Cardiac muscle cell (in vitro differentiated cells and primary cell): ENCODE data around the gene CHRNB4. TPM values are rescaled to one million over a fixed set of nuclear protein-coding genes. Genes with fewer than 3 reads are reported as not detected.
A peak's percentile ranks its signal among the peaks of the same experiment; 100 is the strongest.

Source experiments
- DNase-seq, 2 donors: peaks; one replicate each; pipeline versions ENCODE4 v3.0.0 to v3.0.0-alpha.2; 2010 to 2017; ENCODE audit warnings: low read depth in 1 of 2, low spot score in 1 of 2
- H3K27ac ChIP-seq: fragments of 200-600 bp; sonication (generic); 2 replicates; pipeline ENCODE4 v1.5.1; 2016
- H3K27me3 ChIP-seq: fragments of 200-600 bp; sonication (generic); 2 replicates; pipeline ENCODE4 v1.6.0; 2016; ENCODE audit warnings: control low read depth
- H3K36me3 ChIP-seq: fragments of 200-600 bp; sonication (generic); 2 replicates; pipeline ENCODE4 v1.5.1; 2016; ENCODE audit warnings: control low read depth
- H3K4me1 ChIP-seq: fragments of 200-600 bp; sonication (generic); 2 replicates; pipeline ENCODE4 v1.8.1; 2017; ENCODE audit warnings: low read depth, mild to moderate bottlenecking, mixed run types
- H3K4me3 ChIP-seq: fragments of 200-600 bp; sonication (generic); 2 replicates; pipeline ENCODE4 v1.5.1; 2016; ENCODE audit warnings: mild to moderate bottlenecking
- H3K9me3 ChIP-seq: fragments of 200-600 bp; sonication (generic); 2 replicates; pipeline ENCODE4 v1.5.1; 2017; ENCODE audit warnings: low read depth, mild to moderate bottlenecking, control low read depth
- CTCF ChIP-seq: IDR thresholded peaks from 2 replicates; pipeline ENCODE4 v1.5.1; 2012; ENCODE audit warnings: low read depth, mild to moderate bottlenecking, low read length
- polyA plus RNA-seq: library from polyadenylated mRNA; unstranded; fragments of >200 nt; fragmentation: Nextera tagmentation; extraction: Ambion mirVana; gene quantifications from 2 replicates; pipeline ENCODE4 v1.2.1, GENCODE V29; 2016
- total RNA-seq: library from RNA; depleted of rRNA; stranded (reverse); fragments of >200 nt; gene quantifications from 2 replicates; pipeline ENCODE4 v1.2.3, GENCODE V29; 2016

CHRNB4 gene
- total and polyA plus RNA-seq, 2 experiments from 2014 or later = 0.57 TPM; not detected in 1

- no peak for TF ChIP-seq CTCF
- Histone ChIP-seq H3K27me3 (no peaks in the 10 kb centered on the region), H3K4me1 (peaks cover 5% of the 10 kb centered on the region), H3K9me3 (no peaks in the 10 kb centered on the region), H3K36me3 (no peaks in the 10 kb centered on the region), H3K27ac (no peak overlapping the region), H3K4me3 (no peak overlapping the region)
- no peak for DNase-seq
Observed at GRCh38 chr15:78641749-78642275, 802 bp upstream of the CHRNB4 start.

- Histone ChIP-seq H3K27me3 (no peaks in the 10 kb centered on the region), H3K27ac (no peak overlapping the region), H3K36me3 (no peaks in the 10 kb centered on the region), H3K4me3 (peak overlapping the region; percentile 54), H3K9me3 (no peaks in the 10 kb centered on the region), H3K4me1 (peaks cover 5% of the 10 kb centered on the region)
- peak in 1 of 2 donors; percentile 13 for DNase-seq
- TF ChIP-seq CTCF = no peak
Observed at GRCh38 chr15:78640527-78641101, 396 bp downstream of the CHRNB4 start.

- Histone ChIP-seq H3K27me3 (no peaks in the 10 kb centered on the region), H3K36me3 (no peaks in the 10 kb centered on the region), H3K27ac (no peak overlapping the region), H3K9me3 (no peaks in the 10 kb centered on the region), H3K4me3 (no peak overlapping the region), H3K4me1 (peaks cover 5% of the 10 kb centered on the region)
- peak; percentile 59 to 93 for DNase-seq
- TF ChIP-seq CTCF = peak; percentile 68
Observed at GRCh38 chr15:78638658-78639314, 2.2 kb downstream of the CHRNB4 start.

GRCh38 chr15:78637776-78638435 is 3.1 kb downstream of the CHRNB4 start:
- Histone ChIP-seq H3K9me3 (no peaks in the 10 kb centered on the region), H3K4me3 (no peak overlapping the region), H3K4me1 (peaks cover 5% of the 10 kb centered on the region), H3K27me3 (no peaks in the 10 kb centered on the region), H3K27ac (no peak overlapping the region), H3K36me3 (no peaks in the 10 kb centered on the region)
- no peak for DNase-seq
- TF ChIP-seq CTCF = no peak

GRCh38 chr15:78636378-78636859 is 4.6 kb downstream of the CHRNB4 start:
- H3K36me3 ChIP-seq = no peaks in the 10 kb centered on the region
- H3K27me3 ChIP-seq = no peaks in the 10 kb centered on the region
- DNase-seq = no peak
- no peak for TF ChIP-seq CTCF
- no peak overlapping the region for H3K27ac ChIP-seq
- H3K4me3 ChIP-seq = no peak overlapping the region
- H3K9me3 ChIP-seq = no peaks in the 10 kb centered on the region
- peaks cover 5% of the 10 kb centered on the region for H3K4me1 ChIP-seq
